ENCODE data around the gene SLC17A9. TPM values are rescaled to one million over a fixed set of nuclear protein-coding genes. Genes with fewer than 3 reads are reported as not detected.
"Not testable (repeated sequence)": the region's sequence is repeated elsewhere in the genome, so short reads cannot be mapped to it uniquely, and the experiment has no call there.

SLC17A9 gene
- total RNA-seq, 5 donors from 2014 or later (not counting 1 experiment from before 2014, with no cell fraction given): 5.3 to 8.8 (median 8.3) TPM

- WGBS (ENCODE audit: insufficient coverage): 60% methylated on average over 7 of the region's 17 CpGs
- DNase-seq; H3K9me3 ChIP-seq; ATAC-seq (replicated peaks in 1 of 4); H3K36me3 ChIP-seq (ENCODE audit: control insufficient read depth in 2 of 2, extremely low read depth in 1 of 2, insufficient read depth in 1 of 2, low read length in 1 of 2); H3K9me3 Mint-ChIP-seq; POLR2A ChIA-PET; H3K4me3 ChIP-seq (ENCODE audit: control insufficient read depth in 1 of 2, extremely low read depth in 1 of 2, low read length in 1 of 2); H3K27me3 ChIP-seq (replicated peaks in 1 of 2; ENCODE audit: control insufficient read depth in 2 of 2, extremely low read depth in 1 of 2, insufficient read depth in 2 of 2, low read length in 1 of 2); H3K36me3 Mint-ChIP-seq; H3K27me3 Mint-ChIP-seq: not testable (repeated sequence)
- peaks cover 79 to 85% (median 83%) of the 10 kb centered on the region in 3 donors for H3K4me1 Mint-ChIP-seq
- Histone ChIP-seq H3K27ac (ENCODE audit: low read length) (peak overlapping the region; percentile 40), H3K4me1 (ENCODE audit: control insufficient read depth in 1 of 2, extremely low read depth in 1 of 2, insufficient read depth in 2 of 2, low read length in 2 of 2) (peaks cover 60 to 80% of the 10 kb centered on the region in 2 experiments)
- H3K27ac Mint-ChIP-seq: peak overlapping the region; percentile 89 to 96
- CTCF ChIA-PET: interaction anchor here in 1 of 2 donors (1.0 to 1.8 kb wide), 2 partner anchors 15 to 22 kb away, joined by 5 to 6 read pairs; no protein-coding TSS in a partner anchor
- H3K4me3 Mint-ChIP-seq: peak overlapping the region; percentile 95 to 97 (median 95)
Measured at GRCh38 chr20:62923059-62923668, 29.3 kb upstream of the SLC17A9 start.

DNA sequence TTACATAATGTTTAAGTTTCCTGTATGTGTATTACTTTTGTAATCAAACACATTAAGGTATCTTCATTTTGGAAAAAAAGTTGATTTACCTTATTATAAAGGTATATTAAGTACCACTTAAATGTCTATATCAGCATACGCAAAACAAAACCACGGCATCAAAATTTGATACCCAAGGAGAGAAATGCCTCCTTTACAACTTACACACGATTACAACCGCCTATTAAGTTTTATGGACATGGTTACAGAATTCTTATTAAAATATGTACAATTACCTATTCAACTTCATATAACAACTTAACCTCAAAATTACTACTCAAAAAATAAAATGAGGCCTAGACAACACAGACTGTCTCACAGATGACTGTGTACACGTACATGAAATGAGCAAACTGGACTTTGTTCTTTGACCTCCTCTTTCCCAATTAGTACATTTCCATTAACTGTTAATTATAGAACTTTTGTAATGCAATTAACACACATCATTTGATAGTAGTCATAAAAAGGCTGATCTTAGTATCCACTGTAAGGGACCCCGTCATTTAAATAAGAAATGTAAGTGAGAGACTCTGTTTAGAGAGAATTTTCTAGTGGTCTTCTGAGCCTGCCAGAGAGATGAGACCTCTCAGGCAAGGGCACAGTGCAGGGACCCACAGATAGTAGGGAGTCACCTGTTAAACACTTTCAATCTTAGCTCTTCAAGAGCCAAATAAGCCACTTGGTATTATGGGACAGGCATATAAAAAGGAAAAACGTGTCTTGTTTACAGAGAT, 28.7 kb upstream of the SLC17A9 start:
- H3K4me1 Mint-ChIP-seq: peaks cover 79 to 85% (median 81%) of the 10 kb centered on the region in 3 donors
- H3K27me3 Mint-ChIP-seq: no peaks in the 10 kb centered on the region
- no peaks in the 10 kb centered on the region for H3K36me3 Mint-ChIP-seq
- Histone ChIP-seq H3K27ac (ENCODE audit: low read length) (peak overlapping the region; percentile 89), H3K36me3 (ENCODE audit: control insufficient read depth in 2 of 2, extremely low read depth in 1 of 2, insufficient read depth in 1 of 2, low read length in 1 of 2) (no peaks in the 10 kb centered on the region), H3K4me3 (ENCODE audit: control insufficient read depth in 1 of 2, extremely low read depth in 1 of 2, low read length in 1 of 2) (peak overlapping the region; percentile 36 to 83), H3K4me1 (ENCODE audit: control insufficient read depth in 1 of 2, extremely low read depth in 1 of 2, insufficient read depth in 2 of 2, low read length in 2 of 2) (peaks cover 54 to 82% of the 10 kb centered on the region in 2 experiments), H3K27me3 (replicated peaks in 1 of 2; ENCODE audit: control insufficient read depth in 2 of 2, extremely low read depth in 1 of 2, insufficient read depth in 2 of 2, low read length in 1 of 2) (no peaks in the 10 kb centered on the region), H3K9me3 (no peaks in the 10 kb centered on the region)
- ChIA-PET CTCF (interaction anchor here (0.6 to 1.8 kb wide), 7 partner anchors 8 to 134 kb away, joined by 3 to 6 read pairs (median 5); partner anchors contain the start of gene GID8 (in 1 of the 2)), POLR2A (interaction anchor here (0.6 to 1.8 kb wide), 2 partner anchors 11 to 35 kb away, joined by 3 to 4 read pairs; no protein-coding TSS in a partner anchor)
- peak overlapping the region; percentile 93 to 94 for H3K27ac Mint-ChIP-seq
- H3K4me3 Mint-ChIP-seq: peak overlapping the region; percentile 95 to 97 (median 95)
- ATAC-seq (replicated peaks in 1 of 4) (no peak), DNase-seq (no peak)
- no peaks in the 10 kb centered on the region for H3K9me3 Mint-ChIP-seq
- WGBS (ENCODE audit: insufficient coverage): no CpG with 5 or more reads among the region's 7 CpGs

- CTCF ChIA-PET: interaction anchor here (0.6 to 1.8 kb wide), 8 partner anchors 8 to 135 kb away, joined by 3 to 6 read pairs (median 4); partner anchors contain the start of genes GID8 (in 1 of the 2) and TCFL5 (in 1 of the 2)
- Histone ChIP-seq H3K27me3 (replicated peaks in 1 of 2; ENCODE audit: control insufficient read depth in 2 of 2, extremely low read depth in 1 of 2, insufficient read depth in 2 of 2, low read length in 1 of 2) (no peaks in the 10 kb centered on the region), H3K4me3 (ENCODE audit: control insufficient read depth in 1 of 2, extremely low read depth in 1 of 2, low read length in 1 of 2) (peak overlapping the region; percentile 36 to 83), H3K27ac (ENCODE audit: low read length) (peak overlapping the region; percentile 89), H3K4me1 (ENCODE audit: control insufficient read depth in 1 of 2, extremely low read depth in 1 of 2, insufficient read depth in 2 of 2, low read length in 2 of 2) (peaks cover 54 to 79% of the 10 kb centered on the region in 2 experiments), H3K36me3 (ENCODE audit: control insufficient read depth in 2 of 2, extremely low read depth in 1 of 2, insufficient read depth in 1 of 2, low read length in 1 of 2) (no peaks in the 10 kb centered on the region), H3K9me3 (no peaks in the 10 kb centered on the region)
- DNase-seq (peak in 3 of 35 experiments; percentile 32 to 52 (median 35)), ATAC-seq (replicated peaks in 1 of 4) (no peak)
- H3K27me3 Mint-ChIP-seq: no peaks in the 10 kb centered on the region
- no peaks in the 10 kb centered on the region for H3K9me3 Mint-ChIP-seq
- whole genome bisulfite sequencing (ENCODE audit: insufficient coverage): 21% methylated on average over 9 of the region's 12 CpGs
- no peaks in the 10 kb centered on the region for H3K36me3 Mint-ChIP-seq
- peak overlapping the region; percentile 95 to 97 (median 95) for H3K4me3 Mint-ChIP-seq
- POLR2A ChIA-PET: interaction anchor here (0.6 to 1.8 kb wide), 2 partner anchors 11 to 34 kb away, joined by 3 to 4 read pairs; no protein-coding TSS in a partner anchor
- peak overlapping the region; percentile 93 to 94 for H3K27ac Mint-ChIP-seq
- peaks cover 75 to 81% (median 76%) of the 10 kb centered on the region in 3 donors for H3K4me1 Mint-ChIP-seq
Measured at GRCh38 chr20:62924442-62925075, 27.9 kb upstream of the SLC17A9 start.

GRCh38 chr20:62925076-62925419, 27.5 kb upstream of the SLC17A9 start:
- Mint-ChIP-seq H3K27ac (peak overlapping the region; percentile 93 to 94), H3K4me1 (peaks cover 74 to 81% (median 76%) of the 10 kb centered on the region in 3 donors), H3K4me3 (peak overlapping the region; percentile 95 to 97 (median 95)), H3K27me3 (no peaks in the 10 kb centered on the region), H3K9me3 (no peaks in the 10 kb centered on the region), H3K36me3 (no peaks in the 10 kb centered on the region)
- CTCF ChIA-PET: interaction anchor here in 1 of 2 donors (0.8 to 1.8 kb wide), 6 partner anchors 9 to 64 kb away, joined by 3 to 6 read pairs (median 4); partner anchors contain the start of genes GID8 and TCFL5
- WGBS (ENCODE audit: insufficient coverage): 0% methylated on average over 1 of the region's 4 CpGs
- H3K27ac ChIP-seq (ENCODE audit: low read length): peak overlapping the region; percentile 89
- POLR2A ChIA-PET: interaction anchor here in 1 of 2 donors (1.8 kb wide), 1 partner anchor 10 kb away, joined by 4 read pairs; no protein-coding TSS in a partner anchor
- ATAC-seq (replicated peaks in 1 of 4) (no peak), DNase-seq (no peak)
- H3K4me1 ChIP-seq (ENCODE audit: control insufficient read depth in 1 of 2, extremely low read depth in 1 of 2, insufficient read depth in 2 of 2, low read length in 2 of 2): peaks cover 53 to 79% of the 10 kb centered on the region in 2 experiments
- H3K36me3 ChIP-seq (ENCODE audit: control insufficient read depth in 2 of 2, extremely low read depth in 1 of 2, insufficient read depth in 1 of 2, low read length in 1 of 2): no peaks in the 10 kb centered on the region
- peak overlapping the region; percentile 83 to 93 for H3K4me3 ChIP-seq (ENCODE audit: control insufficient read depth in 1 of 2, extremely low read depth in 1 of 2, low read length in 1 of 2)
- H3K27me3 ChIP-seq (replicated peaks in 1 of 2; ENCODE audit: control insufficient read depth in 2 of 2, extremely low read depth in 1 of 2, insufficient read depth in 2 of 2, low read length in 1 of 2): no peaks in the 10 kb centered on the region
- no peaks in the 10 kb centered on the region for H3K9me3 ChIP-seq

DNA sequence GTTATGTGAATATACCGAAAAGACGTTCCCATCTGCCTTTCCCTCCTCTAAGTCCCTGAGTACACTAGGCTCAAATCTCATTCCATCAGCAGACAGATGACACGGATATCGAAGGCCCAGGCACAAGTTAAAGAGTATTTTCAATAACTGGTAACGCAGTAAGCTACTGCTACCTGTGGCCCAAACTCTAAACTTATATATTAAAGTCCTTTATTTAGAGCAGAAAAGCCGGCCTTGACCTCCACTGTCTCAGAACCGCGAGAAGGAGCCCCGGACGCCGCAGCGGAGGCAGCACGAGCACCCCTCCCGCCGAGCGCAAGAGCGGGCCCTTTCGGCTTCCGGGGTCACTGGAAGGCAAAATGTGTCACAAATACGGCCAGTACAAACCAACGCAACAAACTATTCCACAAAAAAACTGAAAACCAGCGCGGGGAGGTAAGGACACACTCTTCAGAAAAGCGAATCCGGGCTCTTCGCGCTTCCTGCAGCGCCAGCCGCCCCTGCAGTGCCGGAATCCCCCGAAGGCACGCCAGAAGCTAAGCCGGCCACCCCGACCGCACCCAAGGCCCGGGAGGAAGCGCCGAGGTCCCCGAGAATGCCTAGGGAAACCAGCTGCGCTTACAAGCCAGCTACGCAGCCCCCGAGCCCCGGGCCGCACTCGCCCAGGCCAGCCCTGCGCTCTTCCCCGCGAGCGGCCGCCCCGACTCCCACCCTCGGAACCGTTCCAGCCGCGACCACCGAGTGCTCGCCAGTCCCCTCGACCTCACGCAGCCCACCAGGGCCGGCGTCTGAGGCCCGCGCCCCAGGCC, 26.9 kb upstream of the SLC17A9 start:
- Mint-ChIP-seq H3K4me1 (peaks cover 74 to 81% (median 76%) of the 10 kb centered on the region in 3 donors), H3K9me3 (no peaks in the 10 kb centered on the region), H3K27ac (peak overlapping the region; percentile 93 to 94), H3K27me3 (no peaks in the 10 kb centered on the region), H3K36me3 (no peaks in the 10 kb centered on the region), H3K4me3 (peak overlapping the region; percentile 95 to 97 (median 95))
- H3K4me1 ChIP-seq (ENCODE audit: control insufficient read depth in 1 of 2, extremely low read depth in 1 of 2, insufficient read depth in 2 of 2, low read length in 2 of 2): peaks cover 47 to 76% of the 10 kb centered on the region in 2 experiments
- H3K36me3 ChIP-seq (ENCODE audit: control insufficient read depth in 2 of 2, extremely low read depth in 1 of 2, insufficient read depth in 1 of 2, low read length in 1 of 2): no peaks in the 10 kb centered on the region
- ATAC-seq (replicated peaks in 1 of 4) (peak in 3 of 4 experiments; percentile 8 to 30 (median 16)), DNase-seq (peak in 34 of 35 experiments; percentile 31 to 75 (median 52))
- no peaks in the 10 kb centered on the region for H3K9me3 ChIP-seq
- H3K27ac ChIP-seq (ENCODE audit: low read length): peak overlapping the region; percentile 89
- H3K27me3 ChIP-seq (replicated peaks in 1 of 2; ENCODE audit: control insufficient read depth in 2 of 2, extremely low read depth in 1 of 2, insufficient read depth in 2 of 2, low read length in 1 of 2): no peaks in the 10 kb centered on the region
- H3K4me3 ChIP-seq (ENCODE audit: control insufficient read depth in 1 of 2, extremely low read depth in 1 of 2, low read length in 1 of 2): peak overlapping the region; percentile 83 to 93
- ChIA-PET POLR2A (interaction anchor here in 1 of 2 donors (1.8 kb wide), 1 partner anchor 10 kb away, joined by 4 read pairs; no protein-coding TSS in a partner anchor), CTCF (interaction anchor here in 1 of 2 donors (0.7 to 1.8 kb wide), 3 partner anchors 9 to 64 kb away, joined by 3 to 6 read pairs (median 3); partner anchors contain the start of gene TCFL5)
- under 1% methylated on average over 58 of the region's 63 CpGs for WGBS (ENCODE audit: insufficient coverage)

Data from T-cell (primary cell).